22Rv1 (cell line): ENCODE data around the gene EEA1.

Experiments
- H3K27ac ChIP-seq: fragments of 450-650 bp; 2 replicates; pipeline ENCODE4 v1.5.1; 2017
- ZFX ChIP-seq: fragments of 450-650 bp; IDR thresholded peaks from 2 replicates; pipeline ENCODE4 v1.6.1; 2017; ENCODE audit warnings: antibody characterized with exemption, borderline replicate concordance
- TF ChIP-seq, protein P1 (sequence below): fragments of 450-650 bp; IDR thresholded peaks from 2 replicates; pipeline ENCODE4 v1.5.1; 2017; ENCODE audit warnings: mild to moderate bottlenecking

The EEA1 gene

DNA sequence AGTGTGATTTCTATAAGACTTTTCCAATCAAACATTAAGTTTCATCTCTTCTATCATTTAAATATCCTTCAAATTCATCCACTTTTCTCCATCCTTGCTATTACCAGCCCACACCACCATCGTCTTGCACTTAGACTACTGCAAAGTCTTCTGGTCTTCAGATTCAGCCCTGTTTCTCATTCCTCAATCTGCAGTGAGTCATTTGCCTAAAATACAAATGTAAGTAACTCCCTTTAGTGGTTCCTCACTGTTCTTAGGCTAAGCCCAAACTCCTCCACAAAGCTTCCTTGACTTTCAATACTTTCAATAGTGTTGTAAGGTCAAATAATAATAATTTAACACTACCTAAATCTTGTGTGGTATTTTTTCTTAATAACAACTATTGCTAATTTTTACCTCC lies 143.1 kb downstream of the EEA1 start:
- TF ChIP-seq, protein P1, sequence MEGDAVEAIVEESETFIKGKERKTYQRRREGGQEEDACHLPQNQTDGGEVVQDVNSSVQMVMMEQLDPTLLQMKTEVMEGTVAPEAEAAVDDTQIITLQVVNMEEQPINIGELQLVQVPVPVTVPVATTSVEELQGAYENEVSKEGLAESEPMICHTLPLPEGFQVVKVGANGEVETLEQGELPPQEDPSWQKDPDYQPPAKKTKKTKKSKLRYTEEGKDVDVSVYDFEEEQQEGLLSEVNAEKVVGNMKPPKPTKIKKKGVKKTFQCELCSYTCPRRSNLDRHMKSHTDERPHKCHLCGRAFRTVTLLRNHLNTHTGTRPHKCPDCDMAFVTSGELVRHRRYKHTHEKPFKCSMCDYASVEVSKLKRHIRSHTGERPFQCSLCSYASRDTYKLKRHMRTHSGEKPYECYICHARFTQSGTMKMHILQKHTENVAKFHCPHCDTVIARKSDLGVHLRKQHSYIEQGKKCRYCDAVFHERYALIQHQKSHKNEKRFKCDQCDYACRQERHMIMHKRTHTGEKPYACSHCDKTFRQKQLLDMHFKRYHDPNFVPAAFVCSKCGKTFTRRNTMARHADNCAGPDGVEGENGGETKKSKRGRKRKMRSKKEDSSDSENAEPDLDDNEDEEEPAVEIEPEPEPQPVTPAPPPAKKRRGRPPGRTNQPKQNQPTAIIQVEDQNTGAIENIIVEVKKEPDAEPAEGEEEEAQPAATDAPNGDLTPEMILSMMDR: no peak
- no peak for TF ChIP-seq ZFX
- H3K27ac ChIP-seq: no peak overlapping the region

DNA sequence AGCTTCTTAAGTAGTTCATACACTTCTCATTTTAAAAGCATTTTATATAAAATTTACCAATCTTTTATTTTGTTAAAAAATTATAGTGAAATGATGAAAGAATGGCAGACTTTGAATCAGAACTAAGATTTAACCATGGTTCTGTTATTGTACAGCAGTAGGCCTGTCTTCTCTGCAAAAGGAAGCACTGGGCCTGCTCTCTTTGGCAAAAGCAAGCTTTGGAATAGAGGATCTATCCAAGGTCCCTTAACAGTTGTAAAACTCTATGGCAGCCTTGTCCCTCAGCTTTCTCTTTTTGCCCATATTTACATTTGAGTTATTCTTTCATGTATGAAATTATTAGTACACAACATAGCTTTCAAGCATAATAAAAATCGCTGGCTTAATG lies 143.5 kb downstream of the EEA1 start:
- TF ChIP-seq ZFX: no peak
- TF ChIP-seq, protein P1: no peak
- no peak overlapping the region for H3K27ac ChIP-seq

DNA sequence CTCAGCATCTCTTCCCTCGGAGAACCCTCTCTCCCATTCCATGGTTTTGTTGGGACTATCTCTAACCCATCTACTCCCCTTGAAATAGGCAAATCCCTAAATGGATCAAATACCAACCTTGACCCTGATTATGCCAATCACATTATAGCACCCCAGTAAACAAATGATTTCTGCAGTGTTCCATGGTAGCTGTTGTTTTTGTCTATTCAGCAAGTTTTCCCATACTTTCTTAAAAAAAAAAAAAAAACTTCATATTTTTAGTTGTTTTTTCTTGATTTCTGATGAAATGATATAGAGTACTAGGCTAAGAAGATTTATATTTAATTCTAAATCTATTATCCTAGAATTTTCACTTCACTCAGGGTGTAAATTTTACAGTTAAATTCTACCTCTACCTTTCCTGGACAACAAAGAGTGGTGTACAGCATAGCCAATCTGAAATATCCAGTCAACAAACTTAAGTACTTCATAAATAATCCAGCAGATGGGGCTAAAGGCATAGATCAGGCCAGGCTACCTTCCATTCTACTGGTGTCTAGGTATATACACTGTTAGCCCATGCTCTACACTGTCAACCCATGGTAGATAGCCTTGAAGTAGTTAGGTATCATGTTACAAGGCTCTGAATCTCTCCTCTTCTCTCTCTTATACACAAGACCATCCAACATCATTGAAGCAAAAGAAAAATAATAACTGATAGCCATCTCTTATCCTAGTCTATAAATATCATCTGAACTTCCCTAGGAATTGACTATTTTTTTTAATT lies 144.1 kb downstream of the EEA1 start:
- no peak overlapping the region for H3K27ac ChIP-seq
- TF ChIP-seq ZFX: no peak
- TF ChIP-seq, protein P1: peak; percentile 93

DNA sequence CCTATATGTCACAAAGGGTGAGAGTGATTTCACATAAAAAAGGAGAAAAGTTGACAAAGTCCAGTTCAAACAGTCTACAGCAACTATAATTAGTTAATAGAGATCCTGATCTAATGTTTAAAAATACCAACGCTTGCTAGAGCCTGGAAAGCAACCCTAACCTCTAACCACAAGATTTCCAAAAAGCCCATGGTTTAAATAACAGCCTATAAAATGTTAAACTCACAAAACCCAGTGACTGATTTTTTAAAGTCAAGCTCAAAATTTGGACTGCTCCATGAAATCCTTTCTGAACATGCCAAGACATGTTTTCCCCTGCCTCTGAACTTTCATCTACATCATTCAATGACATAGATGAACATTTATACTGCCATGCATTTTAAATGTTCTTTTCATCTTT lies 144.7 kb downstream of the EEA1 start:
- H3K27ac ChIP-seq: no peak overlapping the region
- no peak for TF ChIP-seq ZFX
- TF ChIP-seq, protein P1: no peak

DNA sequence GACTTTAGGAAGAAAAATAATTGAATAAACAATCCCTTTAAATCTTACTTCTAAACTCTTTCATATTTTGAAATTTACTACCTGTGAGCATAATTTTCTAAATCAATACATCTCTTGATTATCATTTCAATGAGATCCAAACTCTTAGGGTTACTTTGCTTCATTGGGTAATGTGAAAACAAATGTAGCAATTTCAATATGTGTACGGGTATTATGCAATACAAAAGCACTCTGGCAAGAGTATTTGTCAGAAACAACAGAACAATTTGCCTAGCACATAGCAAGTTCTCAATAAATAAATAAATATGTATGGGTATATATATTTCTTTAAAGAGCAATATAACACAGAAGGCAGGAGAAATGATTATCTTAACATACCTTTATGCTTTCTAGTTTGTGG lies 149.2 kb downstream of the EEA1 start:
- TF ChIP-seq, protein P1: no peak
- no peak for TF ChIP-seq ZFX
- H3K27ac ChIP-seq: no peak overlapping the region

DNA sequence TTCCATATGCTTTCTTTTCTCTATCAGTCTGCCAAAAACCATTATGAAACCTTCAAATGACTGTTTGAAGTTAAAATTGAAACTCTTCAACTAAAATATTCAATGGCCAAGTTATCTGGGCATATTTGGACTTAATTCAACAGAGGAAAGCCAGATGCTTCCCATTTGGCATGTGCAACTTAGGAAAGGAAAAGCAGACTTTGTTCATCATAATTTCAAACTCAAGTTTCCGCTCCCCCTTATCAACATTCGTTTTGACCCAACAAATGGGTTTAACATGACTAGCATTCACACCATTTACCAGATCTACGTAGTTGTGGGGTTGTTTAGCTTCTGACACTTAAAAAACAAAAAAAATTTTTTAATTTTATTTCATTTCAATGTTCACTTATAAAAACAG lies 150.6 kb downstream of the EEA1 start:
- TF ChIP-seq, protein P1: no peak
- TF ChIP-seq ZFX: no peak
- no peak overlapping the region for H3K27ac ChIP-seq

DNA sequence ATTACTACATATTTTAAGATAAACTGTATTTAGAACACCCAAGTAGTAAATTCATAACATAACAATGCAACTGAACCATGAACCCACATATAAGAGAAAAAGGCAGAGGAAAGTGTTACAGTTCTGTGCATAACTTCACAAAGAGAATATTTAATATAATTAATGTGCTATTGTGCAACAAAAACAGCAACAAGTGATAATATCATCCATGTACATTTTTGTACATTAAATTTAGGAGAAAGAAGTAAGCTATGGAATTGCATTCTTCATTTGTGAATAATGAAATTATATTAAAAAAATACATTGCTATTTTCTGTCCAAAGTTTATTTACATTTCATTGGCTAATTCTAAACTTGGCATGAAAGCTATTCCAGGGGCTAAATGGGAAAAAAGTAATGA lies 153.7 kb downstream of the EEA1 start:
- TF ChIP-seq, protein P1: no peak
- TF ChIP-seq ZFX: no peak

More for the DNA sequence above, 153.7 kb downstream of the EEA1 start:
- H3K27ac ChIP-seq: no peak overlapping the region
